Activated T-cell treated with anti-CD3 and anti-CD28 coated beads for 4 hours (primary cell): Measurements from ENCODE around the gene FAM20A.
"Not testable (repeated sequence)": the region's sequence is repeated elsewhere in the genome, so short reads cannot be mapped to it uniquely, and the experiment has no call there.

ENCODE experiments used
- DNase-seq: peaks from one replicate; pipeline ENCODE4 v3.0.0-alpha.2; 2020

Gene FAM20A

GRCh38 chr17:68587847-68588246 is 13.3 kb downstream of the FAM20A start:
- no peak for DNase-seq

DNA sequence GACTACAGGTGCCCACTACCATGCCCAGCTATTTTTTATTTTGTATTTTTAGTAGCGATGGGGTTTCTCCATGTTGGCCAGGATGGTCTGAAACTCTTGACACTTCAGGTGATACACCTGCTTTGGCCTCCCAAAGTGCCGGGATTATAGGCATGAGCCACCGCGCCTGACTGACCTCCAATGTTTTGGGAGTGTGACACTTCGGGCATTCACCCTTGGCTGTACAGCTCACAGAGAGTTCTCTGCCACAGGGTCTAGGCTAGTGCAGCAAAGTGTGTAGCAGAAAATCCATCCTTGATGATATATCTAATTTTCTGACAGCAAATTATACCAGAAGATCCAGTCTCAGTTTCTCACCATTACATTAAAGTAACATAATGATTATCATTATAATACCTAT is 14.1 kb downstream of the FAM20A start:
- no peak for DNase-seq

- no peak for DNase-seq
Measured at GRCh38 chr17:68585643-68586042, 15.5 kb downstream of the FAM20A start.

DNA sequence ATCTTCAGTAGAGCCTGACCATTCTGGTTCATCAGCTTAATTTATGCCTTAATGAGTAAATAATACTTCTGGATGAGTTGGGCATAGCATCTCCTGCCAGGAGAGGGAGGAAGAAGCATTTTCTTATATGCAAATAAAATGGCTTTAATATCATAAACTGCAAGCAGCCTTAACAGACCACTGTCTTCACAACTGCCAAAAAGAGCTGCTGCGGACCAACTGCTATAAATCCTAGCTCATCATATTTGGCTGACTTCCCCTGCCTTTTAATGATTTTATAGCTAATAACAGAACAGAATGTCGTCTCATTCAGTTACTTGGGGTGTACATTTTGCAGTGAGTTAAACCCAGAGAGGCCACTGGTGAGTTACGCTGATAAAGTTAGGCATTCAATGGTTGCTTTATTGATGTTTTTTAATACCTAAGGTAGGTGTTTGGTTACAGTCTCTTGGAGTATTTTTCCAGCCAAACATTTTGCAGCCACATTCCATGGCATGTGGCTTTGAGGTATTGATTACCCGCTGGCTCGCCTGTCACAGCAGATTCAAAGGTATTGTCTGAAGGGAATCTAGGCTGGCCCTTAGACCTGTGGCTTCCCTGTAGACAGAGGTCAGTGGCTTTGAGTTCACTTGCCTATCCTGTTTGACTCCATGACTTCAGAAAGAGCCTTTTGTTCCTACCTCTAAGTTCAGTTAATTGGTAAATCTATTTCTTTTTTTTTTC is 16.4 kb downstream of the FAM20A start:
- DNase-seq = no peak

GRCh38 chr17:68582867-68583266 is 18.3 kb downstream of the FAM20A start:
- DNase-seq = not testable (repeated sequence)

- DNase-seq = no peak
Measured at GRCh38 chr17:68581863-68582645, 19.1 kb downstream of the FAM20A start.

DNA sequence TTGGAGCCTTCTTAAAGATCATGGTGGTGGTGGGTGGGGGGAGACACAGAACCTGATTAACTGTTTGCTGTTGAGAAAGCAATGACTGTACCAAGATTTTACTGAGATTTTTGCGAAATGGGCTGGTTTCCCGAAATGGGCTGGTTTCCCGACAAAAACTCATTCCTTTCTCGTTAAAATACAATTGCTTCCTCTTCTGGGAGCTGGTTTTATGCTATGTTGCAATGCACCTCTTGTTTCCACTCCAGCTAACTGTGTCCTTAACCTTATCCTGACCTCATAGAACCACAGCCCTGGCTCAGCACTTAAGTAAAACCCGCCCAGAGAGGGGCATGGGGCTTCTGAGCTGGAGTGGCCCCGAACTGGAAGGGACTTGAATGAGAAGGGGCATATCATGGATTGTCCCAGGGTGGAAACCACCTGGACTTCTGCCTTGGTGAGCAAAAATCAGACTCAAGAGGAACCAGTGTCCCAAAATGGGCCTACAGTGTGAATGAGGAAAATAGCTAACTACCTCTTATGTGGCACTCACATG is 20.9 kb downstream of the FAM20A start:
- DNase-seq = no peak

GRCh38 chr17:68579194-68579927 is 21.8 kb downstream of the FAM20A start:
- no peak for DNase-seq

GRCh38 chr17:68578236-68578635 is 22.9 kb downstream of the FAM20A start:
- DNase-seq = no peak

GRCh38 chr17:68577497-68577821 is 23.7 kb downstream of the FAM20A start:
- no peak for DNase-seq

GRCh38 chr17:68576811-68577496 is 24.2 kb downstream of the FAM20A start:
- no peak for DNase-seq

DNA sequence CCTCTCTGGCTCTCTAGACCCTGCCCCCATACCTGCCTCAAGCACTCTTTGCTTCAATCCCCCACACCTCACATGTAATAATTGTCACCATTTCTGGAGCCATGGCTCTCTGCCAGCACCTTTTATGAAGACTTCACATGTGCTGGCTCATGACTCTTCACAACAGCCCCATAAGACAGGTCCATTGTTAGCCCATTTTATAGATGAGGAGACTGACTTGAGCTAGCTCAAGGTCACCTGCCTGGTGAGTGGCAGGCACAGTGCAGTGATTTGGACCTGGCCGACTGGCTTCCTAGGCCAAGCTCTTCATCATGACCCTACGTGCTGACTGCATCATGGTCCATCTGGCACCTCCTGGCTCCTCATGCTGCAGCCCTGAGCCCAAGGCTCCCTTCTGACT is 25.0 kb downstream of the FAM20A start:
- DNase-seq = no peak

GRCh38 chr17:68573338-68573737 is 27.8 kb downstream of the FAM20A start:
- DNase-seq = no peak

GRCh38 chr17:68572138-68572842 is 28.9 kb downstream of the FAM20A start:
- no peak for DNase-seq

GRCh38 chr17:68570526-68570925 is 30.6 kb downstream of the FAM20A start:
- DNase-seq = no peak

- no peak for DNase-seq
Measured at GRCh38 chr17:68569346-68569745, 31.8 kb downstream of the FAM20A start.

- DNase-seq = no peak
Measured at GRCh38 chr17:68568581-68568980, 32.6 kb downstream of the FAM20A start.

- no peak for DNase-seq
Measured at GRCh38 chr17:68567581-68567980, 33.6 kb downstream of the FAM20A start.

DNA sequence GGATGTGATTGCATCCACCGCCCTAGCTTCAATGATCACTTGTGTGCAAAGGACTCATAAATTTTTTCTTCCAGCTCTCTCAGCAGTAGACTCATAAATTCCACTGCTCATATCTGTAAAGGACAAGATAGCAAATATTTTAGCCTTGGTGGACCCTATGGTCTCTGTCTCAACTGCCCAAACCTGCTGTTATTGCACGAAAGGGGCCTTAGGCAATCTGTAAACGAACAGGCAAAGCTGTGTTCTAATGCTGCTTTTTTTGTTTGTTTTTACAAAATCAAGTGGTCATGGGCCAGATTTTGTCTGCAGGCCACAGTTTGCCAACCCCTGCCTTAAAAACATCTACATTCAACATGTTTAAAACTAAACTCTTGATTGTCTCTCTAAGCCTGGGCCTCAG is 34.1 kb downstream of the FAM20A start:
- no peak for DNase-seq

DNA sequence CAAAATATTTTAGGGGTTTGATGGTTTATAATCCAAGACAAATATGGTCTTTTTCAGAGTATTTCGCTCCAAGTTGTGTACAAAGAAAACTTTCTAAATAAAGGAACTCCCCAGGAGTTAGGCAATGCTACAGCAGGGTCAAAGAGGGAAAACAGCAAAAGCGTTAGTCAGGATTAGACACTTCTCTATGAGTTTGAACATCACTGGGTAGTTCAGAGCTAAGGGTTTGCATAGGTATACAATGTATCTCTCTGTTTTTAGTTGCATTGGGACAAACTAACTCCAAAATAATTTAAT is 34.8 kb downstream of the FAM20A start:
- no peak for DNase-seq

DNA sequence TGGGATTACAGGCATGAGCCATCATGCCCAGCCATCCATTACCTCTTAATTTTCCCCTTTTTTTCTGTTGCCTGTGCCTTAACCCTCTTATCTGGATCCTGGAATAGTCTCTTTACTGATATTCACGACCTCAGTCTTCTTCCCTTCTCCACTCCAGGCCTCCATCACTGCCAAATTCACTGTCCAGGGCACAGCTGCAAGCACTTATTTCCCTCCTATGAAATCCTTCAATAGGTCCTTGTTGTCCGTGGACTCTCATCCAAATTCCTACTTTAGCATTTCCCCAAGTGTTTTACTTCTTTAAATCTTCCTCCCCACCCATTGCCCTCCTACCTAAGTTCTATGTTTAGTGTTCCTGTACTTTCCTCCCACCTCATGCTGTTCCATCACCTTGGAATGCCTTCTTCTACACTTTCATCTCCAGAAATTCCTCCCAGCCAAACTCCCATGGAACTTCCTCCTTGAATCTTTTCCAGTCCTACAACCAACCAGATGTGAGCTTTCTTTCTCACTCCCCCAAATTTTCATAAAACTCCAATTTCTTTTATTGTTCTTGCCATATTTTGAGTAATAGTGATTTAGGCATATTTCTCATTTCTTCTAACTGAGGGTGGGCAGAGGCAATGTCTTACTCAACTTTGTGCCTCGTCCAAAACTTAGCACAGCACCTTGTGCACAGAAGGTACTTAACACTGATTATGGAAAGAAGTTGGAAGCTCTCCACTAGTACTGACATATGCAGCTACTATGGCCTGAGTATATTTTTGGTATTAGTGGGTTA is 35.3 kb downstream of the FAM20A start:
- DNase-seq = no peak
